ENCODE data around the gene HACD2. TPM values are rescaled to one million over a fixed set of nuclear protein-coding genes. Genes with fewer than 3 reads are reported as not detected.
A peak's percentile ranks its signal among the peaks of the same experiment; 100 is the strongest.

The HACD2 gene
- total RNA-seq, 1 experiment from 2014 or later = 38.9 TPM

- Histone ChIP-seq H3K4me1 (replicated peaks) (no peaks in the 10 kb centered on the region), H3K27ac (no peak overlapping the region), H3K36me3 (no peaks in the 10 kb centered on the region; the same call in 1 of the 2 replicates), H3K27me3 (replicated peaks) (no peaks in the 10 kb centered on the region), H3K9me3 (replicated peaks) (no peaks in the 10 kb centered on the region), H3K4me3 (no peak overlapping the region)
- DNase-seq (ENCODE audit: low read depth in 1 of 2, low spot score in 2 of 2) = no peak
Observed at GRCh38 chr3:123521179-123521969, 63.5 kb downstream of the HACD2 start.

GRCh38 chr3:123520656-123521055 lies 64.2 kb downstream of the HACD2 start:
- Histone ChIP-seq H3K4me1 (replicated peaks) (no peaks in the 10 kb centered on the region), H3K36me3 (no peaks in the 10 kb centered on the region; the same call in 1 of the 2 replicates), H3K9me3 (replicated peaks) (no peaks in the 10 kb centered on the region), H3K4me3 (no peak overlapping the region), H3K27ac (no peak overlapping the region), H3K27me3 (replicated peaks) (no peaks in the 10 kb centered on the region)
- no peak for DNase-seq (ENCODE audit: low read depth in 1 of 2, low spot score in 2 of 2)

- no peak for DNase-seq (ENCODE audit: low read depth in 1 of 2, low spot score in 2 of 2)
- Histone ChIP-seq H3K4me3 (no peak overlapping the region), H3K27me3 (replicated peaks) (no peaks in the 10 kb centered on the region), H3K36me3 (no peaks in the 10 kb centered on the region), H3K27ac (no peak overlapping the region), H3K4me1 (replicated peaks) (no peaks in the 10 kb centered on the region), H3K9me3 (replicated peaks) (no peaks in the 10 kb centered on the region)
Observed at GRCh38 chr3:123518892-123519485, 65.9 kb downstream of the HACD2 start.

GRCh38 chr3:123511726-123512125 lies 73.1 kb downstream of the HACD2 start:
- no peak for DNase-seq (ENCODE audit: low read depth in 1 of 2, low spot score in 2 of 2)

GRCh38 chr3:123511084-123511483 lies 73.8 kb downstream of the HACD2 start:
- Histone ChIP-seq H3K36me3 (no peaks in the 10 kb centered on the region), H3K9me3 (replicated peaks) (no peaks in the 10 kb centered on the region), H3K4me1 (replicated peaks) (no peaks in the 10 kb centered on the region), H3K4me3 (no peak overlapping the region), H3K27ac (no peak overlapping the region), H3K27me3 (replicated peaks) (no peaks in the 10 kb centered on the region)
- no peak for DNase-seq (ENCODE audit: low read depth in 1 of 2, low spot score in 2 of 2)

More at GRCh38 chr3:123511726-123512125, 73.1 kb downstream of the HACD2 start:
- no peak overlapping the region for H3K4me3 ChIP-seq
- no peak overlapping the region for H3K27ac ChIP-seq
- no peaks in the 10 kb centered on the region for H3K4me1 ChIP-seq (replicated peaks)
- H3K36me3 ChIP-seq = no peaks in the 10 kb centered on the region
- H3K27me3 ChIP-seq (replicated peaks) = no peaks in the 10 kb centered on the region
- H3K9me3 ChIP-seq (replicated peaks) = no peaks in the 10 kb centered on the region

GRCh38 chr3:123508178-123508577 lies 76.7 kb downstream of the HACD2 start:
- no peaks in the 10 kb centered on the region for H3K36me3 ChIP-seq
- no peaks in the 10 kb centered on the region for H3K4me1 ChIP-seq (replicated peaks)
- H3K4me3 ChIP-seq = no peak overlapping the region
- H3K9me3 ChIP-seq (replicated peaks) = no peaks in the 10 kb centered on the region
- no peaks in the 10 kb centered on the region for H3K27me3 ChIP-seq (replicated peaks)
- DNase-seq (ENCODE audit: low read depth in 1 of 2, low spot score in 2 of 2) = no peak
- H3K27ac ChIP-seq = no peak overlapping the region

- no peaks in the 10 kb centered on the region for H3K27me3 ChIP-seq (replicated peaks)
- DNase-seq (ENCODE audit: low read depth in 1 of 2, low spot score in 2 of 2) = no peak
- H3K27ac ChIP-seq = no peak overlapping the region
- H3K9me3 ChIP-seq (replicated peaks) = no peaks in the 10 kb centered on the region
- H3K36me3 ChIP-seq = no peaks in the 10 kb centered on the region
- no peak overlapping the region for H3K4me3 ChIP-seq
- peaks cover 11% of the 10 kb centered on the region for H3K4me1 ChIP-seq (replicated peaks)
Observed at GRCh38 chr3:123505820-123506219, 79.0 kb downstream of the HACD2 start.

- Histone ChIP-seq H3K27me3 (replicated peaks) (no peaks in the 10 kb centered on the region), H3K4me1 (replicated peaks) (peaks cover 37% of the 10 kb centered on the region), H3K36me3 (no peaks in the 10 kb centered on the region; the same call in 1 of the 2 replicates), H3K9me3 (replicated peaks) (no peaks in the 10 kb centered on the region), H3K27ac (no peak overlapping the region), H3K4me3 (no peak overlapping the region)
- DNase-seq (ENCODE audit: low read depth in 1 of 2, low spot score in 2 of 2) = no peak
Observed at GRCh38 chr3:123503203-123503602, 81.7 kb downstream of the HACD2 start.

GRCh38 chr3:123499322-123499721 lies 85.5 kb downstream of the HACD2 start:
- Histone ChIP-seq H3K27ac (peak overlapping the region; percentile 36), H3K27me3 (replicated peaks) (no peaks in the 10 kb centered on the region), H3K9me3 (replicated peaks) (no peaks in the 10 kb centered on the region), H3K36me3 (no peaks in the 10 kb centered on the region; the same call in none of the 2 replicates), H3K4me3 (no peak overlapping the region), H3K4me1 (replicated peaks) (peaks cover 37% of the 10 kb centered on the region)
- DNase-seq (ENCODE audit: low read depth in 1 of 2, low spot score in 2 of 2) = peak in 1 of 2 experiments; percentile 66

- Histone ChIP-seq H3K4me3 (no peak overlapping the region), H3K4me1 (replicated peaks) (peaks cover 37% of the 10 kb centered on the region), H3K27me3 (replicated peaks) (no peaks in the 10 kb centered on the region), H3K27ac (peak overlapping the region; percentile 36), H3K9me3 (replicated peaks) (no peaks in the 10 kb centered on the region), H3K36me3 (peaks cover 4% of the 10 kb centered on the region)
- DNase-seq (ENCODE audit: low read depth in 1 of 2, low spot score in 2 of 2) = no peak
Observed at GRCh38 chr3:123498761-123499160, 86.1 kb downstream of the HACD2 start.

GRCh38 chr3:123493912-123494311 lies 90.9 kb downstream of the HACD2 start:
- no peak overlapping the region for H3K27ac ChIP-seq
- peaks cover 6% of the 10 kb centered on the region for H3K4me1 ChIP-seq (replicated peaks)
- H3K36me3 ChIP-seq = peaks cover 6% of the 10 kb centered on the region
- H3K9me3 ChIP-seq (replicated peaks) = no peaks in the 10 kb centered on the region
- DNase-seq (ENCODE audit: low read depth in 1 of 2, low spot score in 2 of 2) = no peak
- H3K4me3 ChIP-seq = no peak overlapping the region
- H3K27me3 ChIP-seq (replicated peaks) = no peaks in the 10 kb centered on the region

- Histone ChIP-seq H3K4me3 (no peak overlapping the region), H3K27me3 (replicated peaks) (no peaks in the 10 kb centered on the region), H3K4me1 (replicated peaks) (no peaks in the 10 kb centered on the region), H3K27ac (no peak overlapping the region), H3K9me3 (replicated peaks) (no peaks in the 10 kb centered on the region), H3K36me3 (0 out of 2 replicates have a peak, but pooled peaks cover 6% of the 10 kb centered on the region)
- DNase-seq (ENCODE audit: low read depth in 1 of 2, low spot score in 2 of 2) = no peak
Observed at GRCh38 chr3:123491966-123492587, 92.8 kb downstream of the HACD2 start.

GRCh38 chr3:123489400-123490004 lies 95.4 kb downstream of the HACD2 start:
- Histone ChIP-seq H3K27ac (no peak overlapping the region), H3K9me3 (replicated peaks) (no peaks in the 10 kb centered on the region), H3K27me3 (replicated peaks) (no peaks in the 10 kb centered on the region), H3K36me3 (0 out of 2 replicates have a peak, but pooled peaks cover 6% of the 10 kb centered on the region), H3K4me1 (replicated peaks) (no peaks in the 10 kb centered on the region), H3K4me3 (no peak overlapping the region)
- peak in 1 of 2 experiments; percentile 43 for DNase-seq (ENCODE audit: low read depth in 1 of 2, low spot score in 2 of 2)

All from SJSA1 (cell line).